Heart right ventricle (tissue), 16 donors: Measurements from ENCODE around the gene RBM42. TPM values are rescaled to one million over a fixed set of nuclear protein-coding genes. Genes with fewer than 3 reads are reported as not detected.
"Not testable (repeated sequence)": the region's sequence is repeated elsewhere in the genome, so short reads cannot be mapped to it uniquely, and the experiment has no call there.

ENCODE experiments used
- ATAC-seq, 8 donors: fragments of 200-7000 bp; cut with Tn5 transposase; one replicate each; pipeline ENCODE4 v1.9.1; 2020; ENCODE audit warnings: mild to moderate bottlenecking in 8 of 8, moderate library complexity in 8 of 8, moderate number of reproducible peaks in 1 of 8
- DNase-seq, 2 donors: peaks; one replicate each; pipeline ENCODE4 v3.0.0-alpha.2; 2020
- H3K27ac ChIP-seq, 10 donors: fragments of 200-600 bp; sonication (generic) in 2 of 10; one replicate each; pipeline versions ENCODE4 v1.5.0 to v1.8.0; 2020 to 2022; ENCODE audit warnings: mild to moderate bottlenecking in 3 of 10
- H3K27me3 ChIP-seq, 7 donors: fragments of 200-600 bp; one replicate each; pipeline ENCODE4 v1.8.0; 2021 to 2022; ENCODE audit warnings: mild to moderate bottlenecking in 2 of 7
- H3K36me3 ChIP-seq, 9 donors: fragments of 200-600 bp; sonication (generic) in 1 of 9; one replicate each; pipeline versions ENCODE4 v1.5.0 to v1.8.0; 2020 to 2022; ENCODE audit warnings: mild to moderate bottlenecking in 2 of 9
- H3K4me1 ChIP-seq, 9 donors: fragments of 200-600 bp; sonication (generic) in 1 of 9; one replicate each; pipeline versions ENCODE4 v1.5.0 to v1.8.0; 2020 to 2022; ENCODE audit warnings: mild to moderate bottlenecking in 4 of 9
- H3K4me3 ChIP-seq, 10 donors: fragments of 200-600 bp; sonication (generic) in 2 of 10; one replicate each; pipeline versions ENCODE4 v1.5.0 to v1.8.0; 2020 to 2022; ENCODE audit warnings: mild to moderate bottlenecking in 7 of 10, moderate library complexity in 2 of 10
- H3K9me3 ChIP-seq, 11 donors: fragments of 200-600 bp in 10 of 11; sonication (generic) in 2 of 11; one replicate each; pipeline versions ENCODE4 v1.5.0 to v1.8.0; 2013 to 2022; ENCODE audit warnings: mild to moderate bottlenecking in 2 of 11, control low read depth in 1 of 11, moderate library complexity in 1 of 11
- WGBS, 2 donors: extraction: QIAGEN DNeasy Blood & Tissue Kit; methylation state at CpG; one replicate each; pipeline ENCODE4 v1.1.7; 2013; ENCODE audit warnings: inconsistent platforms in 1 of 2; 5-methylcytosine and 5-hydroxymethylcytosine counted together
- intact Hi-C, 10 donors: fragments of 100-400 bp; cut with DNase I; formaldehyde crosslinking; loops; one replicate each; pipeline versions ENCODE4 v1.11.1 to v1.14.2; 2022
- polyA plus RNA-seq, 2 donors: library from polyadenylated mRNA; stranded (reverse); fragments of 200-250 nt; gene quantifications; one replicate each; pipeline ENCODE4 v1.2.3, GENCODE V29; 2013
- total RNA-seq, 10 donors: library from RNA; stranded (reverse); fragmentation: NEBNext Ultra II Directional in 3 of 10; extraction: Animal tissue kit (Norgen Biotek cat#: 25700) in 3 of 10; gene quantifications; one replicate each; pipeline versions ENCODE4 v1.2.1 to v1.2.4, GENCODE V29; 2021 to 2023
- TF ChIP-seq, protein P1 (sequence below), 9 donors: fragments of 200-600 bp; sonication (generic) in 2 of 9; IDR thresholded peaks; one replicate each; pipeline versions ENCODE4 v1.5.0 to v1.8.0; 2021 to 2022; ENCODE audit warnings: antibody characterized with exemption in 9 of 9, mild to moderate bottlenecking in 5 of 9, moderate library complexity in 1 of 9
- donor health status: Arrhythmogenic right ventricular cardiomyopathy.
- donor health status: ischemic (EF 13 %, LVEDD 7.1; RV severe dilation, severe dysfunction).
- donor health status: healthy with polysubstance abuse.
- donor health status: DM: no; HTN: yes; CAD: no.
- donor health status: DM: no; HTN: no; CAD: no.
- donor health status: ischemic (EF 25% LVEDD 6.9; RV normal size, moderate dysfunction).
- donor health status: ischemic (EF 25% LVEDD 5.7; RV mildly dilated, moderate dysfunction).
- donor health status: healthy.
- donor health status: DM: yes; HTN: yes; CAD: no.
- donor health status: Ischemic cardiomyopathy.
- donor health status: ischemic (EF 35%, LVEDD 5.7; RV mildly dilated, moderate dysfunction).
- donor health status: nonischemic (EF 11% LVEDD 7.7; RV severe dilation, severe dysfunction).
- donor health status: DM: yes; HTN: yes; CAD: no.
- donor health status: PGD.
- donor health status: ischemic (EF 29% LVEDD 5.4; RV normal size, mild dysfunction).
- donor health status: nonischemic (EF 23%, LVEDD 6.1; RV moderate dilation, normal function).

Gene RBM42
- total and polyA plus RNA-seq, 12 donors: 43.5 to 93.1 (median 53.7) TPM

DNA sequence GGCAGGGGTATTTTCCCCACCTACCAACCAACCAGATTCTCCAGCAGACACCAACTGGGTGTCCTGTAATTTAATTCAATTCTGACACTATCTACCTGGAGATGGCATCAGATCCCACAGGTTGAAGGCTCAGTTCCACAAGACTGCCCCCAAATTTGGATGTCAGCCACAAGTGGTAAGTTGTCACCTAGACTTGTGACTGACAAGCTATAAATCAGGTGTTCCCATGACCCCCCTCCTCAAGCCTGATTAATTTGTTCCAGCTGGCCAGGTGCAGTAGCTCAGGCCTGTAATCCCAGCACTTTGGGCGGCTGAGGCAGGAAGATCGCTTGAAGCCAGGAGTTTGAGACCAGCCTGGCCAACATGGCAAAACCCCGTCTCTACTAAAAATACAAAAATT is 26.9 kb upstream of the RBM42 start:
- Histone ChIP-seq H3K4me3 (no peak overlapping the region), H3K27ac (no peak overlapping the region), H3K27me3 (peaks cover 0 to 14% (median 0%) of the 10 kb centered on the region in 7 donors), H3K36me3 (no peaks in the 10 kb centered on the region), H3K4me1 (no peaks in the 10 kb centered on the region), H3K9me3 (peaks cover 0 to 4% (median 0%) of the 10 kb centered on the region in 11 donors)
- intact Hi-C loops: no loop called here
- TF ChIP-seq, protein P1, sequence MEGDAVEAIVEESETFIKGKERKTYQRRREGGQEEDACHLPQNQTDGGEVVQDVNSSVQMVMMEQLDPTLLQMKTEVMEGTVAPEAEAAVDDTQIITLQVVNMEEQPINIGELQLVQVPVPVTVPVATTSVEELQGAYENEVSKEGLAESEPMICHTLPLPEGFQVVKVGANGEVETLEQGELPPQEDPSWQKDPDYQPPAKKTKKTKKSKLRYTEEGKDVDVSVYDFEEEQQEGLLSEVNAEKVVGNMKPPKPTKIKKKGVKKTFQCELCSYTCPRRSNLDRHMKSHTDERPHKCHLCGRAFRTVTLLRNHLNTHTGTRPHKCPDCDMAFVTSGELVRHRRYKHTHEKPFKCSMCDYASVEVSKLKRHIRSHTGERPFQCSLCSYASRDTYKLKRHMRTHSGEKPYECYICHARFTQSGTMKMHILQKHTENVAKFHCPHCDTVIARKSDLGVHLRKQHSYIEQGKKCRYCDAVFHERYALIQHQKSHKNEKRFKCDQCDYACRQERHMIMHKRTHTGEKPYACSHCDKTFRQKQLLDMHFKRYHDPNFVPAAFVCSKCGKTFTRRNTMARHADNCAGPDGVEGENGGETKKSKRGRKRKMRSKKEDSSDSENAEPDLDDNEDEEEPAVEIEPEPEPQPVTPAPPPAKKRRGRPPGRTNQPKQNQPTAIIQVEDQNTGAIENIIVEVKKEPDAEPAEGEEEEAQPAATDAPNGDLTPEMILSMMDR (IDR thresholded peaks at IDR 0.05): no peak
- WGBS, 2 donors: 88 to 93% methylated on average over 3 of the region's 3 CpGs
- ATAC-seq (no peak), DNase-seq (no peak)

DNA sequence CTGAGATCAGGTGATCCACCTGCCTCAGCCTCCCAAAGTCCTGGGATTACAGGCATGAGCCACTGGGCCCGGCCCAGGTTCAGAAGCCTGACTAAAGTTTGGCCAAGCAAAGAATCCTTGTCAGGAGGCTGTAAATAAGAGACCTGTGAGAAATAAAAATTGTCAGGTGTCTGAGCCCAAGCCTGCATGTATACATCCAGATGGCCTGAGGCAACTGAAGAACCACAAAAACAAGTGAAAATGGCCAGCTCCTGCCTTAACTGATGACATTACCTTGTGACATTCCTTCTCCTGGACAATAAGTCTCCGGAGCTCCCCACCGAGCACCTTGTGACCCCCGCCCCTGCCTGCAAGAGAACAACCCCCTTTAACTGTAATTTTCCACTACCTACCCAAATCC is 24.4 kb upstream of the RBM42 start:
- H3K4me1 ChIP-seq, H3K4me3 ChIP-seq, H3K36me3 ChIP-seq, DNase-seq, ATAC-seq, H3K27ac ChIP-seq, intact Hi-C loops: not testable (repeated sequence)
- Histone ChIP-seq H3K9me3 (peaks cover 0 to 22% (median 5%) of the 10 kb centered on the region in 11 donors), H3K27me3 (peaks cover 0 to 14% (median 0%) of the 10 kb centered on the region in 7 donors)
- WGBS, 2 donors: 84 to 86% methylated on average over 4 of the region's 4 CpGs

DNA sequence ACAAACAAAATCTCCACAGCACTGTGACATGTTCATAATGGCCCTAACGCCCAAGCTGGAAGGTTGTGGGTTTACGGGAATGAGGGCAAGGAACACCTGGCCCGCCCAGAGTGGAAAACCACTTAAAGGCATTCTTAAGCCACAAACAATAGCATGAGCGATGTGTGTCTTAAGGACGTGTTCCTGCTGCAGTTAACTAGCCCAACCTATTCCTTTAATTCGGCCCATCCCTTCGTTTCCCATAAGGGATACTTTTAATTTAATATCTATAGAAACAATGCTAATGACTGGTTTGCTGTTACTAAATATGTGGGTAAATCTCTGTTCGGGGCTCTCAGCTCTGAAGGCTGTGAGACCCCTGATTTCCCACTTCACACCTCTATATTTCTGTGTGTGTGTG is 21.7 kb upstream of the RBM42 start:
- ATAC-seq, DNase-seq, H3K4me3 ChIP-seq, H3K27ac ChIP-seq, intact Hi-C loops, H3K36me3 ChIP-seq, H3K27me3 ChIP-seq: not testable (repeated sequence)
- peaks cover 0 to 22% (median 5%) of the 10 kb centered on the region in 11 donors for H3K9me3 ChIP-seq
- 80 to 84% methylated on average over 8 of the region's 8 CpGs for WGBS, 2 donors
- peaks cover 0 to 12% (median 5%) of the 10 kb centered on the region in 9 donors for H3K4me1 ChIP-seq

DNA sequence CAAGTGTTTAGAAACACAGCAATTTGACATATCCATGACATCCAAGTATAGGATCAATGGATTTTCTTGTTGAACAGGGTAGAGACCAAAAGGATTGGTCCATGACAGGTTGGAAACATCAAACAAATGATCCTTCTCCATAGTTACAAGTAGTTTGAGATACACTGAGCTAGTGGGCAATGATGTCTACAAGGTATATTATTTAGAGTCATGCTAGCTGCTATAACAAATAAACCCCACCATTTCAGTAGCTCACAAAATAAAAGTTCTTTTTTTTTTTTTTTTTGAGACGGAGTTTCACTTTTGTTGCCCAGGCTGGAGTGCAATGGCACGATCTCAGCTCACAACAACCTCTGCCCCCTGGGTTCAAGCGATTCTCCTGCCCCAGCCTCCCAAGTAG is 21.2 kb upstream of the RBM42 start:
- no peaks in the 10 kb centered on the region for H3K27me3 ChIP-seq
- peaks cover 0 to 22% (median 5%) of the 10 kb centered on the region in 11 donors for H3K9me3 ChIP-seq
- intact Hi-C loops: no loop called here
- WGBS, 2 donors: 74 to 75% methylated on average over 3 of the region's 3 CpGs
- no peak overlapping the region for H3K4me3 ChIP-seq
- TF ChIP-seq, protein P1 (IDR thresholded peaks at IDR 0.05): no peak
- peaks cover 0 to 15% (median 7%) of the 10 kb centered on the region in 9 donors for H3K4me1 ChIP-seq
- H3K36me3 ChIP-seq: no peaks in the 10 kb centered on the region
- no peak overlapping the region for H3K27ac ChIP-seq
- ATAC-seq (no peak), DNase-seq (no peak)

DNA sequence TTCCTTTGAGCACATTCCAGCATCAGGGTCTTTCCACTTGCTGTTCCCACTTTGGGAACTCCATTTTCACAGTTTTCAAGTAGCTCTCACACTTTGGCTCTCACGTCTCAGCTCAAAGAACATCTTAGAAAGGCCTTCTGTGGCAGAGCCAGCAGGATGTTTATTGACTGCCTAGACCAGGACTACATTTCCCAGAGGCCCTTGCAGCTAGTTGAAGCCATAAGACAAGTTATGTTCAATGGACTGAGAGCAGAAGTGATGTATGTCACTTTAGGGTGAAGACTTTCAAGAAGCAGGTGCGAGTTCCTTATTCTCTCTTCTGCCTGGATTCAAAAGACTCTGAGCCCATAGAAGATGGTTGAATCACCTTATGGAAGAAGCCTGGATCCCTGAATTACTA is 20.6 kb upstream of the RBM42 start:
- no peak overlapping the region for H3K4me3 ChIP-seq
- H3K27ac ChIP-seq: no peak overlapping the region
- H3K27me3 ChIP-seq: no peaks in the 10 kb centered on the region
- H3K9me3 ChIP-seq: peaks cover 0 to 22% (median 5%) of the 10 kb centered on the region in 11 donors
- DNase-seq: no peak
- TF ChIP-seq, protein P1 (IDR thresholded peaks at IDR 0.05): no peak
- H3K4me1 ChIP-seq: peaks cover 4 to 21% (median 12%) of the 10 kb centered on the region in 9 donors
- WGBS, 2 donors: 79 to 83% methylated on average over 2 of the region's 2 CpGs
- H3K36me3 ChIP-seq: no peaks in the 10 kb centered on the region
- intact Hi-C loops: no loop called here
- no peak for ATAC-seq
